Left renal cortex interstitium (tissue), 4 donors: ENCODE data around the gene UMAD1. TPM values are rescaled to one million over a fixed set of nuclear protein-coding genes. Genes with fewer than 3 reads are reported as not detected.
"Not testable (repeated sequence)": the region's sequence is repeated elsewhere in the genome, so short reads cannot be mapped to it uniquely, and the experiment has no call there.

ENCODE experiments used
- DNase-seq, 4 donors: peaks; one replicate each; pipeline ENCODE4 v3.0.0-alpha.2; 2013; ENCODE audit warnings: low read depth in 4 of 4, low spot score in 2 of 4, missing footprints in 1 of 4
- polyA plus RNA-seq, 4 donors: library from polyadenylated mRNA; unstranded; fragments of 120-200 nt; gene quantifications; one replicate each; pipeline ENCODE4 v1.2.1, GENCODE V29; 2013; ENCODE audit not compliant: insufficient read length in 4 of 4

The UMAD1 gene
- polyA plus RNA-seq, 4 donors = 18.0 to 22.2 (median 20.2) TPM

- no peak for DNase-seq
Measured at GRCh38 chr7:7792056-7792455, 151.5 kb downstream of the UMAD1 start.

- DNase-seq = no peak
Measured at GRCh38 chr7:7793249-7793648, 152.7 kb downstream of the UMAD1 start.

- no peak for DNase-seq
Measured at GRCh38 chr7:7793921-7794320, 153.4 kb downstream of the UMAD1 start.

- no peak for DNase-seq
Measured at GRCh38 chr7:7795203-7795602, 154.7 kb downstream of the UMAD1 start.

GRCh38 chr7:7795630-7796121, 155.1 kb downstream of the UMAD1 start:
- no peak for DNase-seq

- DNase-seq = no peak
Measured at GRCh38 chr7:7798510-7798909, 158.0 kb downstream of the UMAD1 start.

GRCh38 chr7:7799138-7799537, 158.6 kb downstream of the UMAD1 start:
- no peak for DNase-seq

GRCh38 chr7:7802531-7802930, 162.0 kb downstream of the UMAD1 start:
- no peak for DNase-seq

GRCh38 chr7:7803715-7804178, 163.2 kb downstream of the UMAD1 start:
- no peak for DNase-seq

- not testable (repeated sequence) for DNase-seq
Measured at GRCh38 chr7:7804822-7805221, 164.3 kb downstream of the UMAD1 start.

- DNase-seq = no peak
Measured at GRCh38 chr7:7805511-7806153, 165.1 kb downstream of the UMAD1 start.

- no peak for DNase-seq
Measured at GRCh38 chr7:7808156-7808555, 167.6 kb downstream of the UMAD1 start.

- no peak for DNase-seq
Measured at GRCh38 chr7:7808626-7809025, 168.1 kb downstream of the UMAD1 start.

- no peak for DNase-seq
Measured at GRCh38 chr7:7810380-7810779, 169.8 kb downstream of the UMAD1 start.

GRCh38 chr7:7810826-7811225, 170.3 kb downstream of the UMAD1 start:
- no peak for DNase-seq

- no peak for DNase-seq
Measured at GRCh38 chr7:7812112-7812511, 171.6 kb downstream of the UMAD1 start.

GRCh38 chr7:7815395-7815794, 174.8 kb downstream of the UMAD1 start:
- no peak for DNase-seq

GRCh38 chr7:7816084-7816483, 175.5 kb downstream of the UMAD1 start:
- DNase-seq = no peak

GRCh38 chr7:7816816-7817536, 176.4 kb downstream of the UMAD1 start:
- DNase-seq = no peak

- no peak for DNase-seq
Measured at GRCh38 chr7:7817748-7818147, 177.2 kb downstream of the UMAD1 start.

GRCh38 chr7:7818179-7818578, 177.6 kb downstream of the UMAD1 start:
- DNase-seq = not testable (repeated sequence)
